HT1080 (cell line): Measurements from ENCODE around the gene INTS1. TPM values are rescaled to one million over a fixed set of nuclear protein-coding genes. Genes with fewer than 3 reads are reported as not detected.
"Not testable (repeated sequence)": the region's sequence is repeated elsewhere in the genome, so short reads cannot be mapped to it uniquely, and the experiment has no call there.

Experiments used
- DNase-seq: peaks from one replicate; pipeline ENCODE4 v3.0.0-alpha.2; 2015; ENCODE audit warnings: low read depth
- total RNA-seq: library from RNA; depleted of rRNA; stranded (reverse); fragments of >200 nt; shearing (Covaris generic); gene quantifications from 2 replicates; pipeline ENCODE4 v1.2.3, GENCODE V29; 2014

Gene INTS1
- total RNA-seq, 1 experiment from 2014 or later = 82.4 TPM

DNA sequence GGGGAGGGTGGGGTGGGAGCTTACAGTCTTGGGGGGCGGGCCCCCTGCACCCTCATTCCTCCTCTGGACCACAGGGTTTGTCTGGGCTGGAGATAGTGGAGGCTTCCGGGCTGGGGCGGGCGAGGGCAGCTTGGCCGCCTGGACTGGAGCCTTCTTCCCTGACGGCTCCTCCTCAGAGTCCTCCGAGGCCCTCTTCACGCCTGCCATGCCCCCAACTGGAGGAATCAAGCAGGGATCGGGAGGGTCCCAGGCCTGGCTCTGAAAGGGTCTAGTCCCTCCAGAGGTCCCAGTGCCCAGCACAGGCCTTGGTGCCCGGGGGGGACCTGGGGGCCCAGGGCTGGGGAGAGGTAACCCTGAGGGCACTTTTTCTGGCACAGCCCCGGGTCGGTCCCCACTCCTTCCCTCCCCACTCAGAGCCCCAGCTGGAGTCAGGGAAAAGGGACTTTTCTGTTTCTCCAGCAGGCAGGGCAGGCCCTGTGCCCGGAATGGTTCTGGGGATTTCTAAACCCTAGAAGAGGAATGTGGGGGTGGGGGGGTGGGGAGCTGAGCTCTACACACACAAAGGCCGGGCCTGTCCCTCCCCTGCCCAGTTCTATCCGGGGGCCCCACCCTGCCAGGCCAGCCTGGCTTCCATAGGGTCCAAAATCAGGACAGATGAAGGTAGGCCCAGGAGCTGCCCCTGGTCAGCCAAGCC, 56.5 kb downstream of the INTS1 start:
- DNase-seq = no peak

- DNase-seq = no peak
Observed at GRCh38 chr7:1447112-1447511, 57.1 kb downstream of the INTS1 start.

DNA sequence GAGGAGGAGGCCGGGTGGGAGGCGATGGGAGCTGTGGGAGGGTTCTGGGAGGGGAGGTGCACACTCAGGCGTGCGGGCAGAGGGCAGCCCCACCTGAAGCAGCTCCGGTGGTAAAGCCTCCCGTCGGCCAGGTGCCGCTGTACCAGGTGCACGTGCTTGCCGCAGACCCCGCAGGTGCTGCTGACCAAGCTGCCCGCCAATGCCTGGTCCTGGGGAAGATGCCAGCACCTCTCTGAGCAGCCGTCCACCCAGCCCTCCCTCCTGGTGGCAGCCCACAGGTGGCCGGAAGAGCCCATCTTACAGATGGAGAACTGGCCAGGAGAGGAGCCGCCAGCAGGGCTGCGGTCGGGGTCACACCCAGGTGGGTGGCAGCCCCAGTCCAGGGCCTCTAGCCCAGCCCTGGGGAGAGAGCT, 57.6 kb downstream of the INTS1 start:
- no peak for DNase-seq

GRCh38 chr7:1446026-1446425, 58.2 kb downstream of the INTS1 start:
- not testable (repeated sequence) for DNase-seq

DNA sequence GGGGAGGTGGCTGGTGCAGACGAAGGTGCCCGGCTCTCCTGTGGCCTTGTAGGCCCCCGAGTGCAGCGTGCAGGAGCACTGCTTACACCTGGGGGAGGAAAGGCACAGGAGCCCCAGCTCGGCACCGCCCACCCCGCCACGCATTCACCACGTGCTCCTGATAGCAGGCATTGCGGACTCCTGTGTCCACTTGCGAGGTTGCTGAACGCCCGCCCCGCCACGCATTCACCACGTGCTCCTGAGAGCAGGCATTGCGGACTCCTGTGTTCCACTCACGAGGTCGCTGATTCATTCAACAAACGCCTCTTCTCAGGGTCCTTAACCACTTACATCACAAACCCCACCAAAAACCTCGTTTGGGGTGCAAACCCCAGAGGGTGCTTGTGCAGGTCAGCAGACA, 58.8 kb downstream of the INTS1 start:
- DNase-seq = no peak

GRCh38 chr7:1444925-1445322, 59.3 kb downstream of the INTS1 start:
- no peak for DNase-seq

- DNase-seq = no peak
Observed at GRCh38 chr7:1444214-1444924, 59.8 kb downstream of the INTS1 start.

- not testable (repeated sequence) for DNase-seq
Observed at GRCh38 chr7:1443587-1444200, 60.5 kb downstream of the INTS1 start.

GRCh38 chr7:1442355-1443124, 61.6 kb downstream of the INTS1 start:
- DNase-seq = no peak

DNA sequence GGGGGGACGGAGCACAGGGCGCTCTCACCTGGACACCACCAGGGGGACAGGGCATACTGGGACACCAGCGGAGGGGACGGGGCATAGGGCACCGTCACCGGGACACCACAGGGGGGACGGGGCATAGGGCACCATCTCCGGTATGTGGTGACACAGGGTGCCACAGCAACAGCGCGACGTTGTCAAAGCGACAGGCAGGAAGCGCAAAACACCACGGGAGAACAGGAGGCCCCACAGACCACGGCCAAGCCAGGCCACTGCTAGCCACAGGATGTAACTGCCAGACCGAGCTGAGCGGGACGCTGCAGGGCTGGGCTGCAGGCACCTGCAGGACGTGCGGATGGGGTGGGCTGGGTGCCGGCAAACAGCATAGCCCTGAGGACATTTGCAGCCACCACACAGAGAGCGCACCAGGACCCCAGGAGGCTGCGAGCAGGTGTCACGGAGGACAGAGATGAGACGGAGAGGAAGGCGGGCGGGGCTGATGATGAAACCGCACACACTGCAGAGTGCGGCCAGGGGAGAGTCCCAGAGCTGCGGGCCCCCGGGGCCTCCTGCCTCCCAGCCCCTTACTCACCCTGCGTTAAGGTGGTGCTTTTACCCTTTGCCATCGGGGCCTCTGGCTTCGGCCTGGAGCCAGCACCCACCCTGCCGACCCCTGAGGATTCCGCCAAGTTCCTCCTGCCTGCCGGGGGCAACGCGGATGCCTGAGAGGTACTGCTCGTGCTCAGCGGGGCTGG, 62.4 kb downstream of the INTS1 start:
- no peak for DNase-seq

DNA sequence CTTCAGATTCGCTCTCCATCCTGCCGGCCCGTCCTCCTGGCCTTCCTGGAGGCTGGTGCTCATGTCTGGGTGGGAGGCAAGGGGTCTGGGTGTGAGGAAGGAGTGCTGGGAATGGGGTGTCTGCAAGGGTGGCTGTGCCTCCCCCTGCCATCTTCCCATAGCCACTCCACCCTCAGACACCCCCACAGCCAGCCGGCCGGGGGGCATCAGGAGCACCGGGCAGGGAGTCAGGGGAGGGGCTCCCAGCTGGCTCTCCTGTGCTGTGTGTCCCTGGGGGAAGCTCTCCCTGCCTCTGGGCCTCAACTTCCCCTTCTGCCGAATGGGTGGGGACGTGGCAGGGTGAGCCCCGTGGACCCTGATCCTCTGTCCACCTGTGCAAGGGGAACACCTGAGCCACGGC, 63.6 kb downstream of the INTS1 start:
- DNase-seq = no peak

DNA sequence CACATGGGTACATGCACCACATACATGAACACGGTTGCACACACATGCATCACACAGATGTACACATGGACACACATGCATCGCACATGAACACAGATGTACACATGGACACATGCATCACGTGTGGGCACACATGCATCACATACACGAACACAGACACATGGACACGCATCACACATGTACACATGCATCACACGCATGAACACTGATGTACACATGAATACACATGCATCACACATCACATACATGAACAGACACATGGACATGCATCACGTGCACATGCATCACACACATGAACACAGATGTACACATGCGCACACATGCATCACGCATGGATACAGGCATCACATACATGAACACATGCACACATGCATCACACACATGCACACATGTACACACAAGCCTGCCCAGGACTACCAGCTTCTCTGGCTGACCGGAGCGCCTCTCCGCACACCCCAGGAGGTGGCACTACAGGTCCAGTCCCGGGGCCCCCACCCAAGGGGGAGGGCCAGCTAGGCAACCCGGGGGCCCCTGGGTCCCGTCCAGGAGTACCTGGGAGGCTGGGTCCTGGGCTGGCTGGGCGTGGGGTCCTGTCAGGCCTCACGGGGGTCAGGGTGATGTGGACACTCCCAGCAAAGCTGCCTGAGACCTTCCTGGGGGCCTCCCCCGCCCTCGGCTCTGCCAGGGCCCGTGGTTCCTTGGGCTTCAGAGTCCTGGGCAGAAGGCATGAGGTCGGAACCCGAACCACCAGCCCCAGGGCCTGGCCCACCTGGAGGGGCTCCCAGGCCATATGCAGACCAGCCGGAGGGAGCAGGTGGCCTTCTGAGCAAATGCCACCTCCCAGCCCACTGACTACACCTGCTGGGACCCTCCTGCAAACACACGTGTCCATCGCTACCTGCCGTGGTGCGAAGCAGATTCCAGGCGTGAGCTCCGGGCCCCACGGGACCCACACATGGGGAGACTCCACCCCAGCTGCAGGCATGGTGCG, 64.5 kb downstream of the INTS1 start:
- DNase-seq = no peak

- no peak for DNase-seq
Observed at GRCh38 chr7:1438821-1439220, 65.4 kb downstream of the INTS1 start.

DNA sequence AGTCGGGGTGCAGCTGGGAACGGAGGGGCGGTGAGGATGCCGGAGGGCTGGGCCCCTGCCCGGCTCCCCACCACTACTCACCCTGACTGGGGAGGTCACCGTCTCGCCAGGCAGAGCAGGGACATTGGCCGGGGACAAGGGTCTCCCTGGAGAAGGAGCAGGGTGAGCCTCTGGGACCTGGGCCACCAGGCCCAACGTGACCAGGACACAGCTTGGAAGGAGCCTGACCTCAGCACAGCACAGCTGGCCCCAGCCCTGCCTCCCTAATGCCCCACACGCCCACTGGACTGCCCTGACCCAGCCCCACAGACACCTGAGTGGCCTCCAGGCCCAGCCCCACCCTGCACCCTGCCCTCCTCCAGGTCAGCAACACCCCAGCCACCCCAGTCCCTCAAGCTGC, 66.0 kb downstream of the INTS1 start:
- no peak for DNase-seq

- DNase-seq = no peak
Observed at GRCh38 chr7:1437155-1437880, 66.9 kb downstream of the INTS1 start.

DNA sequence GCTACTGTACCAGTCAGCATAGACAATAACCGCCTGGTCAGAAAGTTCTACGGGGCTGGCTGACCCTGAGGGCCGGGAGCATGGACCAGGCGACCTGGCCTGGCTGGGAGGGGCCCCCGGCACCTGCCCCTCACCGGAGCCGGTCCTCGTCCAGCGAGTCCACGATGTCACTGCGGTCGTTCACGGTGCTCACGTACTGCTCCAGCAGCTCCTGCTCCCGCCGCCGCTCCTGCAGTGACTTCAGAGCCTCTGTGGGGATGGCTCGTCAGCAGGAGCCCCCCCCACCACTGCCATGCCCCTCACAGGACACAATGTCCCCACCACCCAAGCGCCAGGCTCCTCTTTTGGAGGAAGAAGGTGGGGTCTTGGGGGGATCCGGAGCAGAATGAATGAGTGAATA, 67.6 kb downstream of the INTS1 start:
- no peak for DNase-seq

- DNase-seq = no peak
Observed at GRCh38 chr7:1434891-1435670, 69.1 kb downstream of the INTS1 start.

DNA sequence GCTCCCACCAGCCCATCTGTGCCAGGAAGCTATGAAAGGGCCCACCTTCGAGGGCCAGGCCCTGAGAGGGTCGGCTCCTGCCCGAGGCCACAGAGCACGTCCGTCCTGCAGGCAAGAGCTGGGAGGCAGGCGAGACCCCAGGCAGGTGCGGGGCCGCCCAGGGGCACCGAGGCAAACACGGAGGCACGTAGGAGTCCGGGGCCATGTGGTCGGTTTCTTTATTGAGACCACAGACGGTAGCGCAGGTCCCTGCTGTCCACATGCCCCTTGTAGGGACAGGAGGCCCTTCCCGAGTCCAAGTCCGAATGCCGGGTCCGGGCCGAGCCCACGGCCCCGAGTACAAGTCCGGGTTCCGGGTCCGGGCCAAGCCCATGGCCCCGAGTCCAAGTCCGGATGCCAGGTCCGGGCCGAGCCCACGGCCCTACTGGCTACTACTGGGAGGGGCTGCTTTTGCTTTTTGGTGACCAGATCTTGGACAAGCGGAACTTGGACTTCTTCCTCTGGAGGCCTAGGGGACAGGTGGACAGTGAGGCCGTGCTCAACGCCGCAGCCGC, 69.9 kb downstream of the INTS1 start:
- no peak for DNase-seq
